Suppressor macrophage treated with lipopolysaccharide for 1 hour (primary cell): ENCODE measurements around the gene TMEM169.
"Not testable (repeated sequence)": the region's sequence is repeated elsewhere in the genome, so short reads cannot be mapped to it uniquely, and the experiment has no call there.

Source experiments
- DNase-seq, 3 donors: peaks; one replicate each; pipeline ENCODE4 v3.0.0-alpha.2; 2020 to 2022

TMEM169 gene

DNA sequence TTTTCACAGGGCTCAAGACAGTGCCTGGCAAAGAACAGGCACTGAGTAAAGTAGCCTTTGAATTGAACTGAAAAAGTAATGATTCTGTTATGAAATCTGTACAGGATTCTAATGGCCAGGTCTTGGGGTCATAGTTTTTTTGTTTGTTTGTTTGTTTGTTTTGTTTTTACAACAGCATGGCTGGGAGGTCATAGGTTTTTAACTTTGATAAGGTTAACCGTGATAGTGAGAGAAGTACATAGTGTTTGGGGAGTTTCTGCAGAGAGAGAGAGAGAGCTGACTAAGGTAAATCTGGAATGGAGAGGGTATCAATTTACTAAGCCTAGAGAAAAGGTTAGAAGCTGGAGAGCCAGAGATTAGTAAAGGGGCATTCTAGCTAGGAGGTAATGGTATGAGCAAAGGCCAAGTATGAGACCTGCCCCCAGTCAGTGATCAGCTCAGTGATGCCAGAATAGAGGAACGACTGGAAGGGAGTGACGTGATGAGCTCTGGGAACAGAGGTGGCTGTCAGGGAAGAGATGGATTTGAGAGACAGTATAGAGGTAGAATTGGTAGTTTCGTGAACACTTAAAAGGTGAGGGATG lies 53.3 kb downstream of the TMEM169 start:
- no peak for DNase-seq

DNA sequence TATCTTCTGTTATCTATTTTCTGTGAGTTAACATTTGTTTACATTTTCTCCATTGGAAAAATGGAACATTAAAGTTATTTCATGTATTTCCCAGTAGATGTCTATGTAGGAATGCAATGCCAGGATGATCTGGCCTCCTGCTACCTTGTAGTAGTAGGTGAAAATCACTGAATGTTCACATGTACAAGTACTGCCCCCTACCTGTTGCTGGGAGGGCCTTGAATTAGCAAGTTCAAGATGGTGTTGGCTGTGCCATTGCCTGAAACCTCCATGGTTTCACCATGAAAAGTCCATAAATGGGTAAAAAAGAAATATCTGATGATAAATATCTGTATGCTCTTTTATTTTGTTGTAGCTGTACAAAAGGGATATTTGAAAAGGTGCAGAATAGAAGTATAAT lies 58.2 kb downstream of the TMEM169 start:
- peak; percentile 17 to 33 (median 25) for DNase-seq

DNA sequence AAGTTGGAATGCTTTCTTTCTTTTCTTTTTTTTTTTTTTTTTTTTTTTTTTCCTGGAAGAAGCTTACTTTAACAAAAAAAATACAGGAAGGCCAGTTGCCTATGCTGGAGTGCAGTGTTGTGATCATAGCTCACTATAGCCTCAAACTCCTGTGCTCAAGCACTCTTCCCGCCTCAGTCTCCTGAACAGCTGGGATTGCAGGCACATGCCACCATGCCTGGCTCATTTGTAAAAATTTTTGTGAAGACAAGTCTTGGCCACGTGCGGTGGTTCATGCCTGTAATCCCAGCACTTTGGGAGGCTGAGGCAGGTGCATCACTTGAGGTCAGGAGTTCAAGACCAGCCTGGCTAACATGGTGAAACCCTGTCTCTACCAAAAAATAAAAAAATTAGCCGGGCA lies 59.8 kb downstream of the TMEM169 start:
- DNase-seq: not testable (repeated sequence)

DNA sequence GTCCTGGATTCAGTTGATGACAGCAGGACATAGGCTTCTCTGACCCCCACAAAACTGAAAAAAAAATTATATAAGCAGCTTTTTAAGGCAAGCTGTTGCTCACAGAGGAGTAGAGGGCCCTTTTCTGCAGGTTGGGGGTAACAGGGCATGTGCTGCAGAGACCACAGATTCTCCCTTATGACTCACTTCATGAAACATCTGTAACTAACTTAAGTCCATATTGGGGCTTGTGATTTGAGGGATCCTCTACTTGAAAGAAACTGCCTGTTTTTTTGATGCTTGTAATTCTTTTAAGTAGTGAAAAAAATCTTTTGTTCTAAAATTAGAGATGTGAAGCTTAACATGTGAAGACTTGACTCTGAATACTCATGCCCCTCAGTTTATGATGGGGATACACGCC lies 60.8 kb downstream of the TMEM169 start:
- DNase-seq: no peak

DNA sequence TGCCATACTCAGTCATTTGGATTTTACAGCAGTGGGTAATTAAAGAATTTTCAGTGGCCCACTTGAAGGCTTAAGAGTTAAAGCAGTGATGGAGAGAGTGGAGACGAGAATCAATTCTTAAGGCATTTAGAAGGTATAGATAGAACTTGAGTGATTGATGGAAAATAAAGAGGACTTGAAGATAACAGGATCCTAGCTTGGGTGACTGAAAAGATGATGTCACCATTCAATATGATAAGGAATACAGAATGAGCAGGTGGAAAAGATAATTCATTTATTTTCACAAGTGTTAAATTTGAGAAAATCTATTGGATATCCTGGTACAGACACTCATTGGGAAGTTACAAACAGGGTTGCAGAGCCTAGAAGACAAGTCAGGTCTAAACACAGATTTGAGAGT lies 62.7 kb downstream of the TMEM169 start:
- no peak for DNase-seq

DNA sequence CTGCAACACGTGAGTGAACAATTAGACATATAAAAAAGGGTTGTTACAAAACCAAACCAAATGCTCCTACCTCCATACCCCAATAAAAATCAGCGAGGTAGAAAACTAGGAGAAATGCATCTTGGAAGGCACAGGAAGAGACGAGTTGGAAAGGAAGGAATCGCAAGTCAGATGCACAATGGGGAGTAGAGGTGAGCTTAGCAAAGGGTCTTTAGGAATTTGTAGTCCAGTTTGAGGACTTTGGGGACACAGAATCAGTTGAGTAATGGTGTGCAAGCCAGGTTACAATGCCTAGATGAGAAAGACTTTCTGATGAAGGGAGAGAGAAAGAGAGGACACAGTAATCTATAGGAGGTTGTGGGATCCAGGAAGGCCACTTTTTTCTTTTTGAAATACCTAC lies 63.1 kb downstream of the TMEM169 start:
- DNase-seq: no peak

DNA sequence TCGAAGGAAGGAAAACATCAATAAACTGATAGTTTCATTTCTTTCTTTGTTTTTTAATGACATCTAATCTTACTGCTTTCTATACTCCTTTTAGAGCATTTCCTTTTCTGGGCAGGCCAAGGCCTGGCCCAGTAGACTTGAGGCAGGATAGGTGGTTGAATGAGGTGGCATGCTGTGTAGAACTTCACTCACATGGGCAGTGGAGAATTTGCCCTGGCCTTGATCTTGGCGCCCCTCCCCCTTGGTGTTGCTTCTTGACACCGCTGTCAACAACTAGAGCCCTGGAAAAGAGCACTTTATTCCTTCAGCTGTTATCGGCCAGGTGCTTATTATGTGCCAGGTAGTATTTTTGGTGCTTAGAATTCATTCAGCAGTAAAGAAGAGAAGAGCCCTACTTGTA lies 64.9 kb downstream of the TMEM169 start:
- no peak for DNase-seq

DNA sequence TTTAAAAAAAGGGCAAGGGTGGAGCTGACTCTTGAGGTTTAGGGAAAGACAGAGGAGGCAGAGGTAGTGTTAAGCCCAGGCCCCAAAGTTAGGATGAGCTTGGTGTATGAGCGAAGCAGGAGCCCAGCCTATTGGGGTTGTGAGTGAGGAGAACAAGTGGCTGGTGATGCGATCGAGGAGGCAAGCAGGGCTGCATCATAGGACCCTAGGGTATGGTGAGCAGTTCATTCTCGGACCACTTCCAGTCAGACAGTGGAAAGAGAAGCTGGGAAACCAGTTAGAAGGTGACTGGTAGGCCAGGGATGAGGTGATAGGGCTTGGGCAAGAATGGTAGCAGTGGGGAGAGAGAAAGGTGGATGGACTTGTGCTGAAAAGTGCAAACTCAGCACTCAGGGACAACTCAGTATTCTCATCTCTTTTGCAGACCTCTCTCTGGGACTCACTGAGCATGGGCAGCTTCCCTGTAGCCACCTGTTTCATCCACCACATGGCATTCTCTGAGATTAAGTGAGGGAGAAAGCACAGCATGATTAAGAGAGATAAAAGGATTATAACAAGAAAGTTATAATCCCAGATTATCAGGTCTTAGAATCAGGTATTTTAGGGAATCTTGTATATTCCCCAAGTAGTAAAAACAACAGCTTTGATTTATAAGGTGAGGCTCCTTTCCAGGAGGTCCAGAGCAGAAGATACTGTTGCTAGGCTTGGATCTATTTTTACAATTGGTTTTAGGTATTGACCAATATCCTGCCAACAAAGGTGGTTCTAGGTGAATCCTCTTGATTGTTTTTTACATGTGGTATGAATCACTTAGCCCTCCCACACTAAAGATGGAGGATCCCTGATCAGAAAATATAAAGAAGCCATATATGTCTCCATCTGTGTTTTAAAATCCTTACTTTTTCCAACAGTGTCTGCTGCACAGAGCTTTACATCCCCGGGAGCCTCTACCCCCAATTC lies 65.7 kb downstream of the TMEM169 start:
- no peak for DNase-seq

DNA sequence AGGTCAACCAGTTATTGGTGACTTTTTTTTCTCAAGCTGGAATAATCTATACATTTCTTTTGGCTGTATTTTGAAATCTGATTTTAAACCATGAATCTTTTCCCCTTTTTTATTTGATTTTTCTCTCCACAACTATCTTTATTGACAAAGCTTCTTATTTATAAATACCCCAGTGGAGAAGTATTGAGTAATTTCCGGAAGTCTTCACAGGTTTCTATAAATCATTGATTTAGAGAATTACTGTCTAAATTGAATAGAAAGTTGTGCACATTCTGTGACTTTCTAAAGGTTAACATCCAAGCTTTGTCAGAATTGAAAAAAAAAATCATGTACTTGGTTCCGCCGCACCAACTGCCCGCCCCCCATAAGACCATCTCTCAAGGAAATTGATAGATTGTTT lies 67.3 kb downstream of the TMEM169 start:
- no peak for DNase-seq

DNA sequence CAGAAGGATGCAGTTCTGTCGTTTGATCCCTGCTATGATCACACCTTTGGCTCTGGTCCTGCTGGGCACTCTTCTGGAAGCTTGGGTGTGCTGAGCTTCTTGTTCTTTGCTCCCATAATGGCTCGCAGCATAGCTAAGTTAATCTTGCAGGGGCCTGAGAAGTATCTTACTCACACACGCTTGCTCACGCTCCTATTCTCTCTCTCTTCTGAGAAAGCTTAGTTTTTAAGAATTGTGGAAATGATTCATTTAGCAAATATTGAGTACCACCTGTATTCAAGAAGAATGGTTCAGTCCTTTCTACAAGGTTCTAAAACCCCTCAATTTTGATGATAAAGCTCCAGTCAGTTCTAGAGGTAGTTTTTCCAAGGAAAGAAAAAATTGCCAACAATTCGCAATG lies 68.0 kb downstream of the TMEM169 start:
- DNase-seq: no peak

DNA sequence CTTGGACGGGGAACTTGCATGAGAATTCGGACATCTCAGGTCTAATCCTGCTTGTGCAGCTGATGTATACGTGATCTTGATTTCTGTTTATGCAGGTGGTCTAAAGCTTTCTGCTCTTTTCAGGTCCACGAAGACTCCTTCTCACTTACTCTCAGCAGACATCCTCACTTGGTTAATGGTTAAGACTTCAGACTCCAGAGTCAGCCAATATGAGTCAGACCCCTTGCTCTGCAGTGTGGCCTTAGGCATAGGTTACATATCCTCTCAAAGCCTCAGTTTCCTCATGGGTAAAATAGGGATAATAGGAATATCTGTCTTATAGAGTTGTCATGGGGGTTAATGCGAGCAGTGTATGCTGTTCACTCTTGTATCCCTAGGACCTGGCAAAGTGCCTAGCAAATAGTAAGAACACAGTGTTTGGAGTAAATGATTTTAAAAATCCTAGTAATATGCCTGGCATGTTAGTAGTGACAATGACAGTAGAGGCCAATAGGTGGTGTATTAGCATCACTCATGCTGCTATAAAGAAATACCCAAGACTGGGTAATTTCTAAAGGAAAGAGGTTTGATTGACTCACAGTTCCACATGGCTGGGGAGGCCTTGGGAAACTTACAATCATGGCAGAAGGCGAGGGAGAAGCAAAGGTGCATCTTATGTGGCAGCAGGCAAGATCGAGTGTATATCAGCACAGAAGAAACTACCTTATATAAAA lies 69.8 kb downstream of the TMEM169 start:
- peak; percentile 14 to 34 (median 33) for DNase-seq
